HTR-8/SVneo (cell line): ENCODE data around the gene EFHB.
"Not testable (repeated sequence)": the region's sequence is repeated elsewhere in the genome, so short reads cannot be mapped to it uniquely, and the experiment has no call there.

Source experiments
- DNase-seq: peaks from one replicate; pipeline ENCODE4 v3.0.0; 2011; ENCODE audit warnings: low spot score, mixed read lengths; ENCODE audit not compliant: insufficient read length
- FAIRE-seq: peaks from 2 replicates; lab custom pipeline; 2011; peaks lifted over from hg19 to GRCh38; lab: Jason Lieb, UNC

The EFHB gene, protein sequence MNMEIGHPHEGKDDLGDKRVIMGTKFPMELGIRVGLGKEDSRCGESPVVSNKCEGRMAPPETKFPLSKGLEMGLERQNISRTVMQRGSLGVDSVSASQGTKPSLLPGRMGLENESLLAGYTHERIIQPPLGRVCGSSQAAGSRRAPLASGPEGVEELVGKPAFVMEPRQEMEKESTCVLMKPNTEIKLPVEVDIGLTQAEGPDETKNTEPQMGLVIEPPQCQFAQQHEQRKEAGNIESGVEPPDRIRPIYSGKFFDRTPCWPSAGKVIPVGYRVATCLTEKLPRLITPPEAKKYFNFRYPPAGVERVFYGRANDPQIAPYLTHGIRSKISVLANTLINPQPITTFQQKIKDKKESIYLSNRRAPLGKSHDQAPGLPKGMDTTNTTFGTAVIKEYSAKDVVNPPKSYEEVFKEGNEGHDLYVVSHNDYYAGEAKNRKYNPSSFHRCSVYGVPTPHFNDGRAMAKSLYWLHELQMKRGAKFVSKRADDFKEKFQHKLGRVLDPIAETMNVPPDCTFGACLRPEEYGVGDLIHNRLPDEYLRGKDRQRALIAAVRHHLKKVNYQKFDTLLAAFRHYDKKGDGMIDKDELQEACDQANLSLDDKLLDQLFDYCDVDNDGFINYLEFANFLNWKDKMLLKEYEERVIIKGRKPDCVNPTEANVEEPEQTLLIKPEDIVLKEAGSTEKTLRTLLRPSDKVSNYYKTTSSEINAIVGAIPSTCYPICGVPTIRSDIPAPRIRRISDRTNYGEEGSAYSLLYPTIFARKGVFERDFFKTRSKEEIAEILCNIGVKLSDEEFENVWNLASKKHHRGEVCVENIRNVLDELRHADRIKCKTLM

DNA sequence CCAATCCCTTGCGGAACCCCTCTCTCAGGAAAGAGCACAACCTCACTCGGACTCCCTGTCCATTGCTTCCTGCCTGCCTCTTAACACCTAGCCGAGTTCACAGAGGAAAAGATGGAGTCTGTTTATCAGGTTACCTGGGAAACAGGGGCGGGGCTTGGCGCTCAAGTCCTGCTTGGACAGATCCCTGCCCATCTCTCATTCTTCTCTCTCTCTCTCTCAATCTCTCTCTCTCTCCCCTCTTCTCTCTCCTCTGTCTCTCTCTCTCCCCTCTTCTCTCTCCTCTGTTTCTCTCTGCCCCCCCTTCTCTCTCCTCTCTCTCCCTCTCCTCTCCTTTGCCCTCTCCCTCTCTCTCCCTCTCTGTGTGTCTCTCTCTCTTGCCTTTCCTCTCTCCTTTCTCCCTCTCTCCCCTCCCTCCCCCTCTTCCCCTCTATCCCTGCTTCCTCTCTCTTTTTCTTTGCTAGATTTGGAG lies at the start of gene EFHB:
TSS of gene EFHB (minus strand) at position 120 of the 469 bp plus-strand sequence. CDS start 199 bp downstream, outside the sequence.
- no peak for DNase-seq
- no peak for FAIRE-seq

DNA sequence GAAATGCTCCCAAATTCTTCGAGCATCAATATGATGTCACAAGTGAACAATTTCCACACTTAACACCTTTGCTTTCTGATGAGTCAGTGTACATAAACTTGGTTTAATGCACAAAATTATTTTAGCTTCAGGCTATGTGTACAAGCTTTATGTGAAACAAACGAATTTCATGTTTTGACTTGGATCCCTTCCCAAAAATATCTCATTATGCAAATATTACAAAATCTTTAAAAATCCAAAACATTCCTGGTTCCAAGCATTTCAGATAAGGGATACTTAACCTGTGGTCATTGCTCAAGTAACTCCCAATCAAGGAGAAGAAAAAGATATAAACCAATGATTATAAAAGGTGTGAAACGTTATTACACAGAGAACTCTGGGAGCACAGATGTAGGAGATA lies 38.0 kb upstream of the EFHB start:
- FAIRE-seq = no peak
- DNase-seq = no peak

DNA sequence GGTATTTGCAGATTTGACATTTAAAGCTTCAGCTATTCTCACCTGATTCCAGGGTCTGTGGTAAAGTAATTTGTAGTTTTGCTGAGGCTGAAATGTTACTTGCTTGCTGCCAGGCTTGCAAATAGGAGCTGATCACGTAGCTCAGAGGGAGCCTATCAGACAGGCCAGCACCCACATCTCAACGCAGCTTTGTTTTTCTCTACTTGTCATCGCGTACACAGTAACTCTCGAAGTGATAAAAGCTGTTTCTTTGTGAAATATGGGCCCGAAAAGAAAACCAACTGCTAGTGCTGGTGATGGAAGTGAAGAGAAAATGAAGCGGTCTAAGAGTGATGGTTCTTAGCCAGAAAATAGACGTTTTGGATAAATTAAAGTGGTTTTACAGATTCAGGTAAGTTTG lies 36.3 kb upstream of the EFHB start:
- DNase-seq (no peak), FAIRE-seq (no peak)

DNA sequence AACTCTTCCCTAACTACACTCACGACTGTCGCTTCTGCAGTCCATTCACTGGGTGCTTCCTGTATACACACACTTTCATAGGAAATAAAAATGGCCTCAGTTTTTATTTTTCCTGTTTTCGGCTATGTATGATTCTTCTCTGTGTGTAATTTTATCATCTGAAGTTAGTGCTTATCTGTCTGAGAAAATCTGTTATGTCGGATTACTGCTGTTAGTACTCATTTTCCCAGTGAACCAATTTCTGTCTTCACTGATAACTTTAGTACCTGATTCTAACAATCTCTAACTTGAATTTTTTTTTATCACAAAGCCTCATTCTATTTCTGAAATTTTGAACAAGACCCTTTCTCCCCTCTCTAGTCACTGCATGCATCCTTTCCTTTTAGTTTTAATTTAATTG lies 33.8 kb upstream of the EFHB start:
- FAIRE-seq = no peak
- DNase-seq = no peak

DNA sequence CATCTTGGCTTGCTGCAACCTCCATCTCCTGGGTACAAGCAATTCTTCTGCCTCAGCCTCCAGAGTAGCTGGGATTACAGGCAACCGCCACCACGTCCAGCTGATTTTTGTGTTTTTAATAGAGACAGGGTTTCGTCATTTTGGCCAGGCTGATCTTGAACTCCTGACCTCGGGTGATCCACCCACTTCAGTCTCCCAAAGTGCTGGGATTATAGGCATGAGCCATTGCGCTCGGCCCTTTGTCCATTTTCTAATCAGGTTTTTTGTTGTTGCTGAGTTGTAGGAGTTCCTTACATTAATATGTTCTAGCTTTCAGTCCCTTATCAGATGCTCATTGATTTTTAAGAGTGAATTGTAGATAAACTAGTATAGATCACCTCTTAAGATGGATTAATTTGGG lies 33.2 kb upstream of the EFHB start:
- FAIRE-seq (no peak), DNase-seq (no peak)

DNA sequence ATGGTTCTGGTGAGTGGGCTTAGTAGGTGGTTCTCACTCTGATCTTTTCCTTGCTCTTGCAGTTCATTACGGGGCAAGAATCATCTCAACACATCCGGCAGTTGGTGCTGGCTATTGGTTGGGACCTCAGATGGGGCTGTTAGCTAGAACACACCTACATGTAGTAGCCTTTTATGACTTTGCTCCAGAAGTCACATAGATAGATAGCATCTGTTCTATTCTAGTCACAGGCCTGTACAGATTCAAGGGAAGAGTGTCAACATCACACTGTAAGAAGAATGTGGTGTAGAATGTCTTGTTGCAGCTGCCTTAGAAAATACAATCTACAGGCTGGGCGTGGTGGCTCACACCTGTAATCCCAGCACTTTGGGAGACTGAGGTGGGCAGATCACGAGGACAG lies 27.9 kb upstream of the EFHB start:
- FAIRE-seq (no peak), DNase-seq (no peak)

DNA sequence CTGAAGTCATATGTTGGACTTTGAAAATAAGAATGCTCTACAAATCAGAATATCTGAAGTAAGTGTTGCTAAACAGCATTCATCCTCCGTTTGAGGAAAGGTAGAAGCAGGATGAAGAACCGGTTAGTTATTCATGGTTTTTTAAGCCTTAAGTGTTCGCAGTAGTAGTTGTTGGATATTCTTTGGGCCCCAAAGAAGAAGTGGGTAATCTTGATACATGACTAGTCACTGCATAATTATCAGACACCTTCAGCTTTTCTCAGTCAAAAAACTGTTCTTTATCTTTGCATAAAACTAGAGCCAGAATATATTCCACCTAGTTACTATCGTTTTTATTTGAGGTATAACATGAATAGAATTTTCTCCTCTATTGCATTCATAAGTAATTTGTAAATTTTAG lies 26.7 kb upstream of the EFHB start:
- no peak for FAIRE-seq

DNA sequence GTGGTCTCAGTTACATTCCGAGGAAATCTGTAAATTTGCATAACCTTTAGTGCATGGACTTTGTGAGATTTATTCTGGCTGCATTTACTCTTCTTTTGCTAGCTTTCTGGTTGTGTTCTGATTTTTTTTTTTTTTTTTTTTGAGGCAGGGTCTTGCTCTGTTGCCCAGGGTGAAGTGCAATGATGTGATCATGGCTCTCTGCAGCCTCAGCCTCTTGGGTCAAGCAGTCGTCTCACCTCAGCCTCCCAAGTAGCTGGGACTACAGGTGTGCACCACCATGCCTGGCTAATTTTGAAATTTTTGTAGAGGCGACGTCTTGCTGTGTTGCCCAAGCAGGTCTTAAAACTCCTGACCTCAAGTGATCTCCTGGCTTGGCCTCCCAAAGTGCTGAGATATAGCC lies 25.5 kb upstream of the EFHB start:
- no peak for FAIRE-seq
- DNase-seq = no peak

More for the DNA sequence above, 26.7 kb upstream of the EFHB start:
- DNase-seq = no peak

DNA sequence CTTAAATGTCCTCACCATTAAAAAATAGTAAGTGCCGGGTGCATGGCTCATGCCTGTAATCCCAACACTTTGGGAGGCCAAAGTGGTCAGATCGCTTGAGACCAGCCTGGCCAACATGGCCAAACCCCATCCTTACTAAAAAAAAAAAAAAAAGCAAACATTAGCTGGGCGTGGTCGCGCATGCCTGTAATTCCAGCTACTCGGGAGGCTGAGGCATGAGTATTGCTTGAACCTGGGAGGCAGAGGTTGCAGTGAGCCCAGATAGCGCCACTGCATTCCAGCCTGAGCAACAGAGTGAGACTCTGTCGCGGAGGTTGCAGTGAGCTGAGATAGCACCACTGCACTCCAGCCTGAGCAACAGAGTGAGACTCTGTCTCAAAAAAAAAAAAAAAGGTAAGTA lies 23.3 kb upstream of the EFHB start:
- DNase-seq, FAIRE-seq: not testable (repeated sequence)

DNA sequence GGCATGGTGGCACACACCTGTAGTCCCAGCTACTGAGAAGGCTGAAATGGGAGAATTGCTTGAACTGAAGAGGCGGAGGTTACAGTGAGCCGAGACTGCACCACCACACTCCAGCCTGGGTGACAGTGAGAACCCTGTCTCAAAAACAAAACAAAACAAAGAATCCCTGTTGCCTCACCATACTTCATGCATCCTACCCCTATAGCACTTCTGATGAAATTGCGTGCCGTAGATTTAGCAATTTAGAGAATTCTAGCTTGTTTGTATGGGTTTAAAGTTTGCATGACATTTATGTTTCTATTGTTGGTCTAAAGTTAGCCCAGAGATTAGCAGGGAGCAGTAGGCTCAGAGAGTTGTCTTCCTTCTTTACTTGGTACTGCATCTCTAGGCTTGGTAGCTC lies 20.7 kb upstream of the EFHB start:
- DNase-seq (no peak), FAIRE-seq (no peak)

DNA sequence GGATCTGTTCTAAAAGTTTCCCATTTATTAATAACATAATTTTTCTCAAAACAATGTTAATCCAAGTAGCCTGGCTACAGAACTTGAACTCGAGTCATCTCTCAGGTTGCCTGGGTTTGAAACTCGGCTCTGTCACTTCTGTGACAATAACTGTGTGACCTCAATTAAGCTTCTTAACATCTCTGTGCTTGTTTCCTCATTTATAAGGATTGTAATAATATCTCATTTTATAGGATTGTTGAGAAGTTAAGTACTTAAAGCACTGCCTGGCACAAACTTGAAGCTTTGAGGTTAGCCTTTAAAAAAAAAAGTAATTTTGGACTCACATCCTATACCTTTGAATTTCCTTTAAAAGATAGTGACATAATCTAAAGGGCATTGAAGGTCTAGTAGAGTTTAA lies 16.3 kb upstream of the EFHB start:
- no peak for DNase-seq
- FAIRE-seq = no peak

DNA sequence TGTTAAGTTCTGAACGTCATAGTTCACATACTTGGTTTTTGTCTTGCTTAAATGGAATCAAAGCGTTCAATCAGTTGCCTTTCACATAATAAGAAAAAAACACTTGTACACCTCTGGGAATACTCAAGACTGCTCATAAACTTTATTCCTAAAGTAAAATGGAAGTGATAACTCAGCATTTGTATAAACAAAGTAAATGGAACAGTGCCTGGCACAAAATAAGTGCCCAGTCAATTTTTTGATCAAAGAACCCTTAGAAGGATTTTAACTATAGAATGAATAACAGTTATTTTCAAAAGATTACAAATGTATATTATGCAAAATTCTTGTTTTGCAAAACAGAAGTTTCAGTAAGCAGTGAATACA lies 14.2 kb upstream of the EFHB start:
- no peak for FAIRE-seq
- DNase-seq = no peak

DNA sequence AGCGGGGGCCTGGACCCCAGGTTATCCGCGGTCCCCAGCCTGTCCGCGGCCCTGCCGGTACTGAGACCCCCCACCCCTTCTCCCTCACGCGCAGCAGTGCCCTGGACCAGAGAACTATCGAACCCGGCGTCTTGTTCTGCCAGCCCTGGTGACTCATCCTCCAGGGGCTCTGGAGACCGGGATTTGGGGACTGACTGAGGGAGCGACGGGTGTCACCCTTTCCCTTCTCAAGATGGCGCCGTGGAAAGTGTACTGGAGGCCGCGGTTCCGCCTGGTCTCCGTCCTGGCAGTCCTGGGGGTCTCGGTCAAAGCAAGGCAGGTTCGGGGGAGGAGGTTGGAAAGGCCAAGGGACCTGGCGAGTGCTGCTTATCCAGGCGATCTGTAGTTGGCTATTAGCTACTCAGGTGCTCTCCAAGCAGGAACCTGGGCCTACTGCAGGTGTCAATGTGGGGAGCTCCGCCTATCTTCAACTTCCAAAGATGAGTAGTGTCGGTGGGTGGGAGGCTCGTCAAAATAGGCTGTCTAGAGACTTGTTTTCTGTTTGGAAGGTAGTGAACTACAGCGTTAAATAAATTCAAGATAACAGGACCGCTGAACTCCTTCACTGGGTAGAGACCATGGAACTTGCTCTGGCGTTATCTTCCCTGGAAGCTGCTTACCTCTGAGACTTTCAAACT lies 13.7 kb upstream of the EFHB start:
- FAIRE-seq (no peak), DNase-seq (peak; percentile 35)

DNA sequence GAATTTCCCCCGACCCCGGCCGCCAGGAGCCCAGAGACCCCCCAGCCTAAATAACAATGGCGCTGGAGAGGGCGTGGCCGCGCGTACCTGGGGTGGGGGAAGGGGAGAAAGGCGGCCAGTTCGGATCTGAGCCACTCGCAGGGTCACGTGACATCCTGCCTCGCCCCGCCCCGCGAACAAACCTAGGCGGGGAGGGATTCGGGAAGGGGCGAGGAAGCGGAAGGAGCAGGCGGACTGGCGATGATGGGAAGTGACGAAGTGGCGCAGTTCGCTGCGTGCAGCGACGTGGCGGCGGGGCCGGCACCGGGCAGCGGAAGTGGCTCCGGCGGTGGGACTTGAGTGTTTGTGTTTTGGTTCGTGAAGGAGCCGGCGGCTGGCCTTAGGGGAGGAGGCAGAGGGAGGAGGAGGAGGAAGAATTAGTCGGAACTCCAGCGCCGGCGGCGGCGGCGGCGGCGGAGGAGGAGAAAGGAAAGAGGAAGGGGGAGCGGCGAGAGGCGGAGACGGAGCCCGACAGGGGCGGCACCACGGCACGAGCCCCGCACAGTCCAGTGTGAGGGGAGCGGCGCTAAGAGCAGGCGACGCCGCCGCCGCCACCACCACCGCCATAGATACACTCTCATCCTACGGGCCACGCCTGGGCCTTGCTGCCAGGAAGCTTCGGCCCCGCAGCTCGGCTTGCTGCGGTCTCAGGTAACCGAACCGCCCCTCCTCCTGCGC lies 13.0 kb upstream of the EFHB start, which contains the start of gene RAB5A:
TSS of gene RAB5A (plus strand) at position 266 of the 717 bp plus-strand sequence. CDS start 3,802 bp downstream, outside the sequence.
- DNase-seq = peak; percentile 92
- peak; percentile 99 for FAIRE-seq

DNA sequence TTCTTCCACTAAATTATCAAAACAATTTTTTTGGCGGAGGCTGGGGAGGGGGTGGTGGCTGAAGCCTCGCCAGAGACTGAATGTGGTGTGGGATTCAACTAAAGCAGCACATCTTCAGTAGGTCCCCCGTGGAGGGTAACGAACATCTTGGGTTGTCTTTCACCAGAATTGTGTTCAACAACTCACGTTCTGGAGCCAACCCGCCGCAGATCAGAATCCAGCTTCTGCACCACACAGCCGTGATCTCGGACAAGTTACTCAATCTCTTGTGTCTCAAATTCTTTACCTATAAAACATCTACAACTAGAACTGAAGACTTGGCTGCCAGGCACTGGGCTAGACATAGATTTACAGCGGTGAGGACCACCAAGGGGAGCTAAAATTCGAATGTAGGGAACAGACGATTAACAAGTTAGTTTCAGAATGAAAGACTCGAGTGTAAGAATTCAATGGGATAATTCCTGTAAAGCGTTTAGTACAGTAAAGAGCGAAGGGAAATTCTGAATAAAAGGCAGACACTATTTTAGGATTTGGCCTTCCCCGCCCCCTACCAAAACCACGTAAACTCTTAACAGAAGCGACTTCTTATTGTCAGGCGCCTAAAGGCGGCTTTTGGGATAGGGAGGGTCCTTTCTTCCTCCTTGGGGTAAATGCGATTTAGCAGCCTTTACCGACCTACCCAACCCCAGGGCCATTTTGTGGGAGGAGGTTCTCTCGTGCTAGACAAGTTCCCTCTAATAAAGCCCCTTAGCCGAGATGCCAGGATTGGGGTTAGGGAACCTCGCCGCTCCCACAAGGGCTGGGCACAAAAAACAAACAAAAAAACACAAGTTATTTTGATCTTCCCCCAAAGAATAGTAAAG lies 12.2 kb upstream of the EFHB start:
- DNase-seq = no peak
- no peak for FAIRE-seq

DNA sequence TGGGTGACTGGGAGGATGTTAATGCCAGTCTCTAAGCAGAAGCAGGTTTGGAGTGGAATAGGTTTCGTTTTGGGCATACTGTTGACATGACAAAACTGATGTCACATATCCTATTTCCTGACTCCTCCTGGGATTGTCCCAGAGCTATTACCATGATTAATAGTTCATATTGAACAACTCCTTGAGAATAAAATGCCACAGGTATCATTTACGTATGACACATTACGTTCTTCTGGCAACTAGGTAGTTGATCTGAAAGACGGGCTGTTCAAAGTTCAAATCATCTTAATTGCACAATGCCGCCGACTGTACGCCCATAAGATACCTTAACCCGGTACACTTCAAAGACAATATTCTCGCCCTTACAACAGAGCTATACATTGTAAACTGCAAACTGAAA lies 11.5 kb upstream of the EFHB start:
- FAIRE-seq = no peak
- DNase-seq = no peak

DNA sequence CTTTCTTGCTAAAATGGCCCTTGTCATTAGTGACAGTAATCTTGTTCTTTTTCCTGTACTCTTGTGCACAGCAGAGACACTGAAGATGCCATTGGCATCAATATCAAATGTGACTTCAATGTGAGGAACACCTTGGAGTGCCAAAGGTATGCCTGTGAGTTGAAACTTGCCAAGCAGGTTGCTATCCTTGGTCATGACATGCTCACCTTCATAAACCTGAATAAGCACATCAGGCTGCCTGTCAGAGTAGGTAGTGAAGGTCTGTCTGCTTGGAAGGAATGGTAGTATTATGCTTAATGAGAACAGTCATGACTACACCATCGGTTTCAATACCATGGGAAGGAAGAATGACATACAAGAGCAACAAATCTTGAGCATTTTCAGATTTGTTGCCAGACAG lies 6.6 kb upstream of the EFHB start:
- FAIRE-seq (no peak), DNase-seq (no peak)

DNA sequence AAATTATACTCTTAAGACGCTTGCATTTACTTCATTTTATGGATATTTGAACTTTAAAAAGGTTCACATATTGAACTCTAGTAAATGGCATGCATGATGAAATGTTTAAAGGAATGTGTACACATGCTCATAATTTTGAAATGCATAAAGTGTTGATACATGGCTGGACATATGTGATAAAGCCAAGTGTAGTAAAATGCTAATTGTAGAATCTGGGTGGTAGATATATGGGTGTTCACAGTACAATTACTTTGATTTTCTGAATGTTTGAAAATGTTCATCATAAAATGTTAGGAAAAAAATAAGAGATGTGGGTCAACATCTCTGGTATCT lies 4.2 kb upstream of the EFHB start:
- FAIRE-seq (no peak), DNase-seq (no peak)
